MG63 (cell line): ENCODE measurements around the gene SSTR1. TPM values are rescaled to one million over a fixed set of nuclear protein-coding genes. Genes with fewer than 3 reads are reported as not detected.
"Not testable (repeated sequence)": the region's sequence is repeated elsewhere in the genome, so short reads cannot be mapped to it uniquely, and the experiment has no call there.

Experiments
- DNase-seq: peaks from one replicate; pipeline ENCODE4 v3.0.0-alpha.2; 2020
- H3K27me3 ChIP-seq: fragments of 250-450 bp; sonication (Bioruptor Pico); 2 replicates; pipeline ENCODE4 v1.5.1; 2020; ENCODE audit warnings: mild to moderate bottlenecking, moderate library complexity
- H3K36me3 ChIP-seq: fragments of 250-450 bp; sonication (Bioruptor Pico); 2 replicates; pipeline ENCODE4 v1.5.1; 2020; ENCODE audit warnings: mild to moderate bottlenecking, moderate library complexity
- H3K4me3 ChIP-seq: fragments of 250-450 bp; sonication (Bioruptor Pico); 2 replicates; pipeline ENCODE4 v1.5.1; 2020; ENCODE audit warnings: mild to moderate bottlenecking, moderate library complexity
- H3K9me3 ChIP-seq: fragments of 250-450 bp; sonication (Bioruptor Pico); 2 replicates; pipeline ENCODE4 v1.5.1; 2020; ENCODE audit warnings: mild to moderate bottlenecking, moderate library complexity
- total RNA-seq: library from RNA; depleted of rRNA; stranded (reverse); fragments of >200 nt; shearing (Covaris generic); gene quantifications from 2 replicates; pipeline ENCODE4 v1.2.3, GENCODE V29; 2014; ENCODE audit warnings: low replicate concordance; rRNA removed

SSTR1 gene, protein sequence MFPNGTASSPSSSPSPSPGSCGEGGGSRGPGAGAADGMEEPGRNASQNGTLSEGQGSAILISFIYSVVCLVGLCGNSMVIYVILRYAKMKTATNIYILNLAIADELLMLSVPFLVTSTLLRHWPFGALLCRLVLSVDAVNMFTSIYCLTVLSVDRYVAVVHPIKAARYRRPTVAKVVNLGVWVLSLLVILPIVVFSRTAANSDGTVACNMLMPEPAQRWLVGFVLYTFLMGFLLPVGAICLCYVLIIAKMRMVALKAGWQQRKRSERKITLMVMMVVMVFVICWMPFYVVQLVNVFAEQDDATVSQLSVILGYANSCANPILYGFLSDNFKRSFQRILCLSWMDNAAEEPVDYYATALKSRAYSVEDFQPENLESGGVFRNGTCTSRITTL
- total RNA-seq: 0.07 and 0.92 TPM in 2 replicates

GRCh38 chr14:38207736-38208617 is at the start of gene SSTR1:
SSTR1 (plus strand) TSS chr14:38207904; CDS start chr14:38209390, 1,486 bp downstream.
- no peak for DNase-seq
- Histone ChIP-seq H3K36me3 (no peaks in the 10 kb centered on the region), H3K4me3 (no peak within 1 kb of the TSS), H3K27me3 (no peaks in the 10 kb centered on the region), H3K9me3 (no peaks in the 10 kb centered on the region)

DNA sequence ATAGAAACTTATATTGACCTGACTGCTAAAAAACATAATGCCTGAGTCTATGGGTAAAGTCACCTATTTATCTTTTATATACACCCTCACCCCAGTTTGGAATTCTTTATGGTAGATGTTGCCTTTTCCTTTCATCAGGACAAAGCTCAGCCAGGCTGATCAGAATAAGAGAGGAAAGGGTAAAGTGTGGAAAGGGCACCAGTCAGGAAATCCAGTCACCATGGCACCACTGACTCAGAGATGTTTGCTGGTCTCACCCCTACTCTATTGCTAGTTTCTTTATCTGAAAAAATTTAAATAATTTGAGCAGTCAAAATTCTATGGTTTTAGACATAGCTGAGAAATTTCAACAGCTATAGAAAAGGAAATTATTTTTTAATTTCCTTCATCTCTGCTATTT is 49.2 kb upstream of the SSTR1 start:
- Histone ChIP-seq H3K4me3 (no peak overlapping the region), H3K27me3 (no peaks in the 10 kb centered on the region), H3K9me3 (no peaks in the 10 kb centered on the region), H3K36me3 (no peaks in the 10 kb centered on the region)
- no peak for DNase-seq

- no peaks in the 10 kb centered on the region for H3K36me3 ChIP-seq
- no peak for DNase-seq
- H3K27me3 ChIP-seq: no peaks in the 10 kb centered on the region
- H3K9me3 ChIP-seq: no peaks in the 10 kb centered on the region
- H3K4me3 ChIP-seq: no peak overlapping the region
Measured at GRCh38 chr14:38168416-38168815, 39.3 kb upstream of the SSTR1 start.

DNA sequence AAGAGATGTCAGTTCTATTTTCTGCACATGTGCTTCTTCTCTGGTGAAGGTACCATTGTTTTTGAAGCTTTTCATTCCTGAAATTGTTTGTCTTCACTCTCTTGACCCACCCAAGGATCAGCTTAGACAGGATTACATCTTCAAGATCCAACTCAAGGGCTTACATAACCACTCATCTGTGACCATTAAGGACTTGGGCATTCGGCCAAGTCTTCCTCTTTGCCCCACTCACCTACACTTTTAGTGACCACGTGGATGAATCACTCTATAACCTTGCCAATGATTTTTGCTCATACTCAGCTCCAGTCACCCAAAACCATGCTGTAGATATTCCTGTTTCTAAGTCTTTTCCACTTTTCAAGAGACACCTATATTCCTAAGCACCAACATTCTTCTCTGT is 36.5 kb upstream of the SSTR1 start:
- H3K27me3 ChIP-seq: no peaks in the 10 kb centered on the region
- no peak for DNase-seq
- no peak overlapping the region for H3K4me3 ChIP-seq
- no peaks in the 10 kb centered on the region for H3K36me3 ChIP-seq
- no peaks in the 10 kb centered on the region for H3K9me3 ChIP-seq

GRCh38 chr14:38174711-38175110 is 33.0 kb upstream of the SSTR1 start:
- DNase-seq: no peak

GRCh38 chr14:38175658-38176057 is 32.0 kb upstream of the SSTR1 start:
- Histone ChIP-seq H3K4me3 (no peak overlapping the region), H3K9me3 (no peaks in the 10 kb centered on the region), H3K36me3 (no peaks in the 10 kb centered on the region), H3K27me3 (no peaks in the 10 kb centered on the region)
- DNase-seq: no peak

More at GRCh38 chr14:38174711-38175110, 33.0 kb upstream of the SSTR1 start:
- Histone ChIP-seq H3K27me3 (no peaks in the 10 kb centered on the region), H3K4me3 (no peak overlapping the region), H3K36me3 (no peaks in the 10 kb centered on the region), H3K9me3 (no peaks in the 10 kb centered on the region)

DNA sequence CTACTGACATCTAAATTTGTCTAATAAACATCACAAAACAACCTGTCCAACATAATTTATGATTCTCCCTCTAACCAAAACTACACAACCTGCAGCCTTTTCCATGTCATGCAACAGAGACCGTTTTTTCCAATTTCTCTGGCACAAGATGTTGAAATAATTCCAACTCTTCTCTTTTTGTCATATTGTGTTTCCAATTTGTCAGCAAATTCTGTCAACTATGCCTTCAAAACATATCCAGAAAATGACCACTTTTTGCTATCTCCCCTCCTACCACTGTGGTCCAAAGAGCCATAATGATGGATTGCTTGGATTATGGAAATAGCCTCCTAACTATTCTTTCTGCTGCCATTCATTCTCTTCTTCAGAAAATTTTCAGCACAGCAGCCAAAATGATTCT is 31.3 kb upstream of the SSTR1 start:
- H3K36me3 ChIP-seq: no peaks in the 10 kb centered on the region
- no peak for DNase-seq
- H3K9me3 ChIP-seq: no peaks in the 10 kb centered on the region
- no peaks in the 10 kb centered on the region for H3K27me3 ChIP-seq
- H3K4me3 ChIP-seq: no peak overlapping the region

- Histone ChIP-seq H3K36me3 (no peaks in the 10 kb centered on the region), H3K4me3 (no peak overlapping the region), H3K27me3 (no peaks in the 10 kb centered on the region), H3K9me3 (no peaks in the 10 kb centered on the region)
- no peak for DNase-seq
Measured at GRCh38 chr14:38184132-38184531, 23.6 kb upstream of the SSTR1 start.

GRCh38 chr14:38185671-38186070 is 22.0 kb upstream of the SSTR1 start:
- no peak for DNase-seq
- H3K36me3 ChIP-seq: no peaks in the 10 kb centered on the region
- H3K4me3 ChIP-seq: no peak overlapping the region

DNA sequence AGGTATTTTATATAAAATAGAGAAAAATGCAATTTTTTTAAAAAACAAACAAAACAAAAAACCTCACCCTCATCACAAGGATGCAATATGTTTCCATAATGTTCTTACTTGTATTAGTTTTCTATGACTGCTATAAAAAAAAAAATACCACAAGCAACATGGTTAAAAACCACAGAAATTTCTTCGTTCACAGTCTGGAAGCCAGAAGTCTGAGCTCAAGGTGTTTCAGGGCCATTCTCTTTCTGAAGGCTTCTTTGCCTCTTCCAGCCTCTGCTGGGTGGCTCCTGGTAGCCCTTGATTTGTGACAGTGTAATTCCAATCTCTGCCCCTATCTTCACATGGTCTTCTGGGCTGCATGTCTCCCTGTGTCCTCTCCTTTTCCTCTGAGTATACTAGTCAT is 21.5 kb upstream of the SSTR1 start:
- DNase-seq: no peak
- H3K36me3 ChIP-seq: no peaks in the 10 kb centered on the region
- H3K9me3 ChIP-seq: no peaks in the 10 kb centered on the region
- H3K4me3 ChIP-seq: no peak overlapping the region
- H3K27me3 ChIP-seq: no peaks in the 10 kb centered on the region

More at GRCh38 chr14:38185671-38186070, 22.0 kb upstream of the SSTR1 start:
- Histone ChIP-seq H3K9me3 (no peaks in the 10 kb centered on the region), H3K27me3 (no peaks in the 10 kb centered on the region)

DNA sequence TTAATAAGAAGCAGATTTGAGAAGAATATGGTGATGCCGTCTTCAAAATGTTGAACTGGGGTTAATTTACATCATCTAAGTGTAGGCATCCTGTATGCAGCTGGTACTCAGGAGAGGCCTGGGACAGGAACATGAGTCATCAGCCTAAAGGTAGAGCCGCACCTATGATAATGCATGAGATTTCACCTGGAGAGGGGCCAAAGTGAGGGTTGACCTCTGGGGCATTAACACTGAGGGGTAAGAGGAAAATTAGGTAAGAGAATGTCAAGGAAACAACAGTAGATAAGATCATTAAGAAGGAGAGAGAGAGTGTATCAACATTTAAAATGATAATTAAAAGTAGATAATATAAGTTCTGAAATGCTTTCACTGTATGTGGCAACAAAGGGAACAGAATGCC is 20.2 kb upstream of the SSTR1 start:
- no peak for DNase-seq
- Histone ChIP-seq H3K4me3 (no peak overlapping the region), H3K27me3 (no peaks in the 10 kb centered on the region), H3K9me3 (no peaks in the 10 kb centered on the region), H3K36me3 (no peaks in the 10 kb centered on the region)

- Histone ChIP-seq H3K27me3 (no peaks in the 10 kb centered on the region), H3K36me3 (no peaks in the 10 kb centered on the region), H3K4me3 (no peak overlapping the region), H3K9me3 (no peaks in the 10 kb centered on the region)
- no peak for DNase-seq
Measured at GRCh38 chr14:38189930-38190726, 17.6 kb upstream of the SSTR1 start.

DNA sequence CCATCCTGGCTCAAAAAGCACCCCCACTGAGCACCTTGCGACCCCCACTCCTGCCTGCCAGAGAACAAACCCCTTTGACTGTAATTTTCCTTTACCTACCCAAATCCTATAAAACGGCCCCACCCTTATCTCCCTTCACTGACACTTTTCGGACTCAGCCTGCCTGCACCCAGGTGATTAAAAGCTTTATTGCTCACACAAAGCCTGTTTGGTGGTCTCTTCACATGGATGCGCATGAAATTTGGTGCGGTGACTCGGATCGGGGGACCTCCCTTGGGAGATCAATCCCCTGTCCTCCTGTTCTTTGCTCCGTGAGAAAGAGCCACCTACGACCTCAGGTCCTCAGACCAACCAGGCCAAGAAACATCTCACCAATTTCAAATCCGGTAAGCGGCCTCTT is 16.9 kb upstream of the SSTR1 start:
- not testable (repeated sequence) for DNase-seq, H3K9me3 ChIP-seq, H3K27me3 ChIP-seq, H3K36me3 ChIP-seq, H3K4me3 ChIP-seq

DNA sequence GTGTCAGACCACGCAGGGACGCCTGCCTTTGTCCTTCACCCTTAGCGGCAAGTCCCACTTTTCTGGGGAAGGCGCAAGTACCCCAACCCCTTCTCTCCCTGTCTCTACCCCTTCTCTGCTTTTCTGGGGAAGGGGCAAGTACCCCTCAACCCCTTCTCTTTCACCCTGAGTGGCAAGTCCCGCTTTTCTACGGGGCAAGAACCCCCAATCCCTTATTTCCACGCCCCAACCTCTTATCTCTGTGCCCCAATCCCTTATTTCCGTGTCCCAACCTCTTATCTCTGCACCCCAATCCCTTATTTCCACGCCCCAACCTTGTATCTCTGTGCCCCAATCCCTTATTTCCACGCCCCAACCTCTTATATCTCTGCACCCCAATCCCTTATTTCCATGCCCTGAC is 16.2 kb upstream of the SSTR1 start:
- H3K4me3 ChIP-seq, DNase-seq, H3K36me3 ChIP-seq, H3K9me3 ChIP-seq, H3K27me3 ChIP-seq: not testable (repeated sequence)

- Histone ChIP-seq H3K36me3 (no peaks in the 10 kb centered on the region), H3K9me3 (no peaks in the 10 kb centered on the region), H3K27me3 (no peaks in the 10 kb centered on the region), H3K4me3 (no peak overlapping the region)
- no peak for DNase-seq
Measured at GRCh38 chr14:38197001-38197783, 10.5 kb upstream of the SSTR1 start.

DNA sequence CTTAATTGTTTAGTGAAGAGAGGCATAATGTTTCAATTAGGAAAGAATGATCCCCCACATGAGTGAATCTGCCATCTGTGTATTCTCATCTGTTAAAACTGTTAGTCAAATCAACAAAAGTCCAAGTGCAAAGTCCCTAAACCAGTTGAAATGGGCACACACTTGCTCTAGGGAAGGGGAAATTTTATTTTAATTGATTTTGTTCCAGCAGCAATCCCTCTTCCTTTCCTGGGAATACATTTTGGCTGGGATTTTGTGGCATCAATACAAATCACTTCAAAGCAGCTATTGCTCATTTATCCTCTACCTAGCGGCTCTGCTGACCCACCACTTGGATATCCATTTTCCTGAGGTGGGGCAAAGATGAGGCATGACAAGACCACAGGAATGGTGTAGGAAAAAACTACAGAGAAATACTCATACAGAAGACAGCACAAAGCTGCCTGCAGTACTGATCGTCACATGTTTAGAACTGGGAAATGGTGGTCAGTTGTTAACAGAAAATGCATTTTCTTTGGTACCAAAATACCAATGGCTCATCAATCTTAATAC is 9.8 kb upstream of the SSTR1 start:
- no peaks in the 10 kb centered on the region for H3K36me3 ChIP-seq
- H3K4me3 ChIP-seq: no peak overlapping the region
- no peaks in the 10 kb centered on the region for H3K27me3 ChIP-seq
- no peak for DNase-seq
- H3K9me3 ChIP-seq: no peaks in the 10 kb centered on the region
